Esophagus squamous epithelium (tissue), 5 donors: ENCODE results near the gene ATP5MC2. TPM values are rescaled to one million over a fixed set of nuclear protein-coding genes. Genes with fewer than 3 reads are reported as not detected.

Source experiments
- DNase-seq: peaks from one replicate; lab custom pipeline; 2025; lab: John Stamatoyannopoulos, UW
- H3K27ac ChIP-seq, 4 donors: fragments of 200-600 bp; sonication (generic); one replicate each; pipeline ENCODE4 v1.5.1; 2016 to 2019; ENCODE audit warnings: mild to moderate bottlenecking in 1 of 4
- H3K27me3 ChIP-seq, 4 donors: fragments of 200-600 bp; sonication (generic); 1 replicate in 3 of 4; 2 replicates in 1 of 4; pipeline versions ENCODE4 v1.5.1 to v1.6.0; 2017 to 2021; ENCODE audit warnings: antibody characterized with exemption in 1 of 4
- H3K36me3 ChIP-seq, 3 donors: fragments of 200-600 bp; sonication (generic); one replicate each; pipeline ENCODE4 v1.5.1; 2016 to 2019
- H3K4me1 ChIP-seq, 3 donors: fragments of 200-600 bp; sonication (generic); one replicate each; pipeline ENCODE4 v1.5.1; 2017 to 2019
- H3K4me3 ChIP-seq, 4 donors: fragments of 200-600 bp; sonication (generic); 1 replicate in 3 of 4; 2 replicates in 1 of 4; pipeline ENCODE4 v1.5.1; 2016 to 2019; ENCODE audit warnings: mild to moderate bottlenecking in 2 of 4, moderate library complexity in 1 of 4
- H3K9me3 ChIP-seq, 3 donors: fragments of 200-600 bp; sonication (generic); one replicate each; pipeline ENCODE4 v1.5.1; 2016 to 2019
- POLR2A ChIP-seq, 4 donors: fragments of 450-650 bp; IDR thresholded peaks; one replicate each; pipeline ENCODE4 v1.6.1; 2017; ENCODE audit warnings: antibody characterized with exemption in 4 of 4, mild to moderate bottlenecking in 4 of 4, moderate library complexity in 3 of 4
- WGBS, 2 donors: methylation state at CpG; one replicate each; pipeline ENCODE4 v1.1.5; 2018; 5-methylcytosine and 5-hydroxymethylcytosine counted together
- intact Hi-C: fragments of 100-400 bp; cut with DNase I; formaldehyde crosslinking; loops from one replicate; pipeline ENCODE4 v1.15.0; 2022
- total RNA-seq, 4 donors: library from RNA; depleted of rRNA; stranded (reverse); fragments of >200 nt; gene quantifications; one replicate each; pipeline ENCODE4 v1.1.0, GENCODE V29; 2016
- TF ChIP-seq, protein P1 (sequence below), 6 experiments: fragments of 450-650 bp in 4 of 6; fragments of 200-600 bp in 2 of 6; sonication (generic) in 2 of 6; IDR thresholded peaks; one replicate each; pipeline ENCODE4 v1.5.1; 2016 to 2019; ENCODE audit warnings: antibody characterized with exemption in 6 of 6, mild to moderate bottlenecking in 4 of 6, moderate library complexity in 4 of 6
- donor health status: DM: yes; HTN: yes; CAD: no.

The ATP5MC2 gene
- total RNA-seq, 4 donors from 2014 or later: 240 to 303 (median 268) TPM

DNA sequence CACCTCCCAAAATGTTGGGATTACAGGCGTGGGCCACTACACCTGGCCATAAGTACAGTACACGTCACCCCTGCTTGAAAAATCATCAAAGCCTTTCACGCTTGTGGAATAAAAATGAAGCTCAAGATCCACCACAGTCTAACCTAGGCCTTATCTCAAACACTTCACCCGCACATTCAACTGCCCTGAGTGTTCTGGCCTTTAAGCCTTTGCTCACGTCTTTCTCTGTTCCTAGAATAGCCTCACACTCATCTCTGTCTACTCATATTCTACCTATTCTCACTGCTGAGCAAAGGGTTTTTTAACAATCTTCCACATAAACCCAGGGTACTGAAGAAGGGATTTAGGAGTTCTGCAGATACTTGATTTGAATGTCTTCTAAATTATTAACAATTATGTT is 41.4 kb upstream of the ATP5MC2 start:
- Histone ChIP-seq H3K9me3 (no peaks in the 10 kb centered on the region), H3K36me3 (peaks cover 36 to 100% (median 46%) of the 10 kb centered on the region in 3 donors), H3K27me3 (no peaks in the 10 kb centered on the region), H3K4me3 (no peak overlapping the region), H3K4me1 (no peaks in the 10 kb centered on the region), H3K27ac (no peak overlapping the region)
- intact Hi-C loops: no loop called here
- no peak for DNase-seq
- no peak for TF ChIP-seq POLR2A (IDR thresholded peaks at IDR 0.05)
- TF ChIP-seq, protein P1, sequence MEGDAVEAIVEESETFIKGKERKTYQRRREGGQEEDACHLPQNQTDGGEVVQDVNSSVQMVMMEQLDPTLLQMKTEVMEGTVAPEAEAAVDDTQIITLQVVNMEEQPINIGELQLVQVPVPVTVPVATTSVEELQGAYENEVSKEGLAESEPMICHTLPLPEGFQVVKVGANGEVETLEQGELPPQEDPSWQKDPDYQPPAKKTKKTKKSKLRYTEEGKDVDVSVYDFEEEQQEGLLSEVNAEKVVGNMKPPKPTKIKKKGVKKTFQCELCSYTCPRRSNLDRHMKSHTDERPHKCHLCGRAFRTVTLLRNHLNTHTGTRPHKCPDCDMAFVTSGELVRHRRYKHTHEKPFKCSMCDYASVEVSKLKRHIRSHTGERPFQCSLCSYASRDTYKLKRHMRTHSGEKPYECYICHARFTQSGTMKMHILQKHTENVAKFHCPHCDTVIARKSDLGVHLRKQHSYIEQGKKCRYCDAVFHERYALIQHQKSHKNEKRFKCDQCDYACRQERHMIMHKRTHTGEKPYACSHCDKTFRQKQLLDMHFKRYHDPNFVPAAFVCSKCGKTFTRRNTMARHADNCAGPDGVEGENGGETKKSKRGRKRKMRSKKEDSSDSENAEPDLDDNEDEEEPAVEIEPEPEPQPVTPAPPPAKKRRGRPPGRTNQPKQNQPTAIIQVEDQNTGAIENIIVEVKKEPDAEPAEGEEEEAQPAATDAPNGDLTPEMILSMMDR (IDR thresholded peaks at IDR 0.05): no peak
- WGBS, 2 donors: 85 to 94% methylated on average over 5 of the region's 5 CpGs

DNA sequence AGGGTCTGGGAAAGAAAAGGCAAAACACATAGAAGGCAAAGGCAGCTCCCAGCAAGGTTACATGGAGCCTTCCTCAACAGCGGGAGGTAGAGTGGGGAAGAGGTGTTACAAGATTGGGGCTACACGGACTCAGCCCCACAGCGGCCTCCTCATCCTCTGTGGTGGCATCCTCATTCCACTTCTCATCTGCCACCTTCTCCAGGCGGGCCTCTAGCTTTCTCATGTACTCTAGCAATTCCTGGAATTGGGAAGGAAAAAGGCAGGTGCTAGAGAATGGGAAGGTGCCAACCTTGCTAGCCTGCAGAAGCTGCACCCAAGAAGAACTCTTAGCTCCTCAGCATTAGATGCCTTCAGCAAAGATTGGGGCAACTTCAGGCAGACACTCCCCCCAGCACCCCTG is 38.1 kb upstream of the ATP5MC2 start:
- 85 to 89% methylated on average over 4 of the region's 4 CpGs for WGBS, 2 donors
- Histone ChIP-seq H3K9me3 (no peaks in the 10 kb centered on the region), H3K27ac (no peak overlapping the region), H3K36me3 (peaks cover 30 to 80% (median 30%) of the 10 kb centered on the region in 3 donors), H3K27me3 (no peaks in the 10 kb centered on the region), H3K4me3 (no peak overlapping the region), H3K4me1 (no peaks in the 10 kb centered on the region)
- intact Hi-C loops: no loop called here
- DNase-seq: no peak
- TF ChIP-seq POLR2A (IDR thresholded peaks at IDR 0.05): no peak
- TF ChIP-seq, protein P1 (IDR thresholded peaks at IDR 0.05): no peak

DNA sequence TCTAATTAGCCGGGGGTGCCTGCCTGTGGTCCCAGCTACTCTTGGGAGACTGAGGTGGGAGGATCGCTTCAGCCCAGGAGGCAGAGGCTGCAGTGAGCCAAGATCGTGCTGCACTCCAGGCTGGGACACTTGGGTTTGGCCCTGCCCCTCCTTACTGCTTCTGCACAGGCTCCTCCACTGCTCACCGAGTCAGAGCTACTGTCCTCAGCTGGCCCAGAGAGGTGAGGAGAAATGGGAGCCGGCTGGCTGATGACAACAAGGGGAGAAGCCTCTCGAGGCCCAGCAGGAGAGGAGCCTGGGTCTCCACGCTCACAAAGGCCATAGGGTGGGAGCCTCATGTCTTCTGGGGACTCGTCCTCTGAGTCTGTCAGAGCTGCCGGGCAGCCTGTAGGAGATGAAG is 37.6 kb upstream of the ATP5MC2 start:
- Histone ChIP-seq H3K36me3 (peaks cover 28 to 75% (median 30%) of the 10 kb centered on the region in 3 donors), H3K4me1 (no peaks in the 10 kb centered on the region), H3K9me3 (no peaks in the 10 kb centered on the region), H3K4me3 (no peak overlapping the region), H3K27me3 (no peaks in the 10 kb centered on the region), H3K27ac (no peak overlapping the region)
- intact Hi-C loops: no loop called here
- 35 to 76% methylated on average over 2 to 8 of the region's 9 CpGs for WGBS, 2 donors
- TF ChIP-seq POLR2A (IDR thresholded peaks at IDR 0.05): no peak
- TF ChIP-seq, protein P1 (IDR thresholded peaks at IDR 0.05): no peak
- no peak for DNase-seq

DNA sequence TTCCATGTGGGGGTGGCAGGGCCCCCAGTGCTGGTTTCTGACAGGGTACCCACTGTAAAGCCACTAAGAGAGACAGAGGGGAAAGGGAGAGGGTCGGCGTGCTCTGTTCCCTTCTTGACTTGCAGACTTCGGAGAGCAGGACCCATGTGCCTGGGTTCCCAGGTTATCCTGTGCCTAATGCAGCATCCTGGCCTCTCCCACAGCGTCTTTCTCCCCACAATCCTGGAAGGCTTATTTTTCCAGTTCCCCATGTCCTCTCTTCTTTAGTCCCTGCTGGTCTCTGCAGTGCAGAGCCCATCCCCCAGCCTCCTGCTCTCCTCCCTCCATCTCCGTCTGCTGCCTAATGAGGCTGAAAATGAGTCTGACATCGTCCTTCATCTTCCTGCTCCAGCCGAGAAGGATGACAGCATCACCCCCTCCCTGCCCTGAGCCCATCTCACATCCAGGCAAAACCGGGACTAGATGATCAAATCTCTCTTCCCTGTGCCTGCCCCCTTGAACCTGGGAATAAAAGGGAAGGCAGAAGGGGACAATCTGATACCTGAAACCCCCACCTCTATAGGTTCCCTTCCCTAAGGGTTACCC is 36.3 kb upstream of the ATP5MC2 start:
- no peak for TF ChIP-seq POLR2A (IDR thresholded peaks at IDR 0.05)
- TF ChIP-seq, protein P1 (IDR thresholded peaks at IDR 0.05): no peak
- no peak overlapping the region for H3K27ac ChIP-seq
- H3K4me1 ChIP-seq: no peaks in the 10 kb centered on the region
- intact Hi-C loops: no loop called here
- 81 to 82% methylated on average over 6 to 7 of the region's 8 CpGs for WGBS, 2 donors
- H3K4me3 ChIP-seq: no peak overlapping the region
- H3K36me3 ChIP-seq: peaks cover 28 to 61% (median 30%) of the 10 kb centered on the region in 3 donors
- no peaks in the 10 kb centered on the region for H3K9me3 ChIP-seq
- peaks cover 0 to 11% (median 0%) of the 10 kb centered on the region in 4 donors for H3K27me3 ChIP-seq
- no peak for DNase-seq

DNA sequence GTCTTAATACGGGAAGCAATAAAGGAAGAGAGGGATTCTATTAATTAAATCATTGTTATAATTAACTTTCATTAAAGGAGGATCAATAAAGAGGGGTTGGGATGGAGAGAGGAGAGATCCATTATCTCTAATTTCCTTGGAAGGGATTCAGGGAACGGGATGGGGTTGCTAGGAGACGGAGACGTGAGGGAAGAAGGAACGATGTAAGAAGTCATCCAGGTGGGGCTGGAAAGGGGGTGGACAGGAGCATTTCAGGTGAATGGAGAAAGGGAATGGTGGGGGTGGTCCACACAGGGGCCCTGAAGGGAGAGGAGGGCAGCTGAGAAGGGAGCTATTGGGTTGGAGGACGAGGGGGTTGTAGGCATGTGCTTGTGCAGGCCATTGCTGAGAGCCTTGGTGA is 34.2 kb upstream of the ATP5MC2 start:
- whole genome bisulfite sequencing, 2 donors: 24 to 35% methylated on average over 6 of the region's 6 CpGs

More for the DNA sequence above, 34.2 kb upstream of the ATP5MC2 start:
- Histone ChIP-seq H3K27me3 (peaks cover 0 to 31% (median 0%) of the 10 kb centered on the region in 4 donors), H3K36me3 (peaks cover 17 to 41% (median 20%) of the 10 kb centered on the region in 3 donors), H3K27ac (no peak overlapping the region), H3K9me3 (no peaks in the 10 kb centered on the region), H3K4me1 (no peaks in the 10 kb centered on the region), H3K4me3 (no peak overlapping the region)
- no peak for TF ChIP-seq POLR2A (IDR thresholded peaks at IDR 0.05)
- TF ChIP-seq, protein P1 (IDR thresholded peaks at IDR 0.05): no peak
- DNase-seq: no peak
- intact Hi-C loops: no loop called here
